ENCODE data around the gene RSPO4. TPM values are rescaled to one million over a fixed set of nuclear protein-coding genes. Genes with fewer than 3 reads are reported as not detected.

The RSPO4 gene
- total RNA-seq, 1 donor from 2014 or later, result 0.95 TPM

DNA sequence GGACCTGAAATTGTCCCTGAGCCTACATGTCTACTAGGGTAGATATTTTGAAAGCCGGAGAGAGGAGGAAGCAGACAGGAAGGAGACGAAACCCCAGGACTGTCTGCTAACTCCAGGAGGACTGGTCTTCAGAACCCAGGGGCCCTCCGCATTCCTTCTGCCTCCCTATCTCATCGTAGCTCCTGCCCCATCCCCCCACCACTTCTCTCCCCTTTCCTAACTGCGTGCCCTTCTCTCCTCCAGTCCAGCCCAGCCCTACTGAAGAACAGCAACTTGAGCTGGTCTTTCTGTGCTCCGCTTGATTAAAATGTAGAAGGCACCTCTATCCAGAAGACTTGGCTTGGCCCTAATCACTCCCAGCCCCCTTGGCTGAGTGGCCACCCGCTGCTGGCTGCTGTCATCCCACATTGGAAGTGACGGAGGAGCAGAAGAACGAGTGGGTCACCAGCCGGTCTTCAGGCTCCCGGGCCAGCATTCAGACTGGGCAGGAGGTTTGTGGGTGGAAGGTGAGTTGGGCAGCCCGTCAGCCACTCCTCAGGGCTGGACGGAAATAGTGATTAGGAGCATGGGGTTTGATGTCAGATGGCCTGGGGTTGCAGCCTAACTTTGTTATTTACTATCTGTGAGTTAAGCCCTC is 57.2 kb downstream of the RSPO4 start:
- no peaks in the 10 kb centered on the region for H3K36me3 Mint-ChIP-seq (ENCODE audit: low read depth, unreplicated experiment)
- H3K4me1 Mint-ChIP-seq (ENCODE audit: unreplicated experiment), result peaks cover 15% of the 10 kb centered on the region
- TF ChIP-seq, protein P1, sequence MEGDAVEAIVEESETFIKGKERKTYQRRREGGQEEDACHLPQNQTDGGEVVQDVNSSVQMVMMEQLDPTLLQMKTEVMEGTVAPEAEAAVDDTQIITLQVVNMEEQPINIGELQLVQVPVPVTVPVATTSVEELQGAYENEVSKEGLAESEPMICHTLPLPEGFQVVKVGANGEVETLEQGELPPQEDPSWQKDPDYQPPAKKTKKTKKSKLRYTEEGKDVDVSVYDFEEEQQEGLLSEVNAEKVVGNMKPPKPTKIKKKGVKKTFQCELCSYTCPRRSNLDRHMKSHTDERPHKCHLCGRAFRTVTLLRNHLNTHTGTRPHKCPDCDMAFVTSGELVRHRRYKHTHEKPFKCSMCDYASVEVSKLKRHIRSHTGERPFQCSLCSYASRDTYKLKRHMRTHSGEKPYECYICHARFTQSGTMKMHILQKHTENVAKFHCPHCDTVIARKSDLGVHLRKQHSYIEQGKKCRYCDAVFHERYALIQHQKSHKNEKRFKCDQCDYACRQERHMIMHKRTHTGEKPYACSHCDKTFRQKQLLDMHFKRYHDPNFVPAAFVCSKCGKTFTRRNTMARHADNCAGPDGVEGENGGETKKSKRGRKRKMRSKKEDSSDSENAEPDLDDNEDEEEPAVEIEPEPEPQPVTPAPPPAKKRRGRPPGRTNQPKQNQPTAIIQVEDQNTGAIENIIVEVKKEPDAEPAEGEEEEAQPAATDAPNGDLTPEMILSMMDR (IDR thresholded peaks at IDR 0.05; ENCODE audit: unreplicated experiment), result no peak
- no peaks in the 10 kb centered on the region for H3K27me3 Mint-ChIP-seq (ENCODE audit: unreplicated experiment)
- H3K9me3 Mint-ChIP-seq (ENCODE audit: unreplicated experiment), result no peaks in the 10 kb centered on the region
- H3K4me3 Mint-ChIP-seq (ENCODE audit: unreplicated experiment), result no peak overlapping the region
- no peak overlapping the region for H3K27ac Mint-ChIP-seq (ENCODE audit: unreplicated experiment)
- no peak for DNase-seq (ENCODE audit: low spot score)

DNA sequence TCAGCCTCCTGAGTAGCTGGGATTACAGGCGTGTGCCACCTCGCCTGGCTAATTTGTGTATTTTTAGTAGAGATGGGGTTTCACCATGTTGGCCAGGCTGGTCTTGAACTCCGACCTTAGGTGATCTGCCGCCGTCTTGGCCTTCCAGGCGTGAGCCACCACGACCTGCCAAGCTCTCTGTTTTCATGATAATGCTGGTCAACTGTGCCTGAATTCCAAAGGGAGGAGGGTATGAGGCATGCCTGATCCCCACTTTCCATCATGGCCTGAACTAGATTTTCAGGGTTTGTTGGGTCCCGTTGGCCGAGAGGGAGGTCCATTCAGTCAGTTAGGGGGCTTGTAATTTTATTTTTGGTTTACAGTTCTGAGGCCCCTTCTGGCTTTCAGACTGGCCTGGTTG is 58.0 kb downstream of the RSPO4 start:
- Mint-ChIP-seq H3K27ac (ENCODE audit: unreplicated experiment) (no peak overlapping the region), H3K36me3 (ENCODE audit: low read depth, unreplicated experiment) (no peaks in the 10 kb centered on the region), H3K27me3 (ENCODE audit: unreplicated experiment) (no peaks in the 10 kb centered on the region), H3K9me3 (ENCODE audit: unreplicated experiment) (no peaks in the 10 kb centered on the region), H3K4me3 (ENCODE audit: unreplicated experiment) (no peak overlapping the region), H3K4me1 (ENCODE audit: unreplicated experiment) (peaks cover 15% of the 10 kb centered on the region)
- TF ChIP-seq, protein P1 (IDR thresholded peaks at IDR 0.05; ENCODE audit: unreplicated experiment), result no peak
- no peak for DNase-seq (ENCODE audit: low spot score)

DNA sequence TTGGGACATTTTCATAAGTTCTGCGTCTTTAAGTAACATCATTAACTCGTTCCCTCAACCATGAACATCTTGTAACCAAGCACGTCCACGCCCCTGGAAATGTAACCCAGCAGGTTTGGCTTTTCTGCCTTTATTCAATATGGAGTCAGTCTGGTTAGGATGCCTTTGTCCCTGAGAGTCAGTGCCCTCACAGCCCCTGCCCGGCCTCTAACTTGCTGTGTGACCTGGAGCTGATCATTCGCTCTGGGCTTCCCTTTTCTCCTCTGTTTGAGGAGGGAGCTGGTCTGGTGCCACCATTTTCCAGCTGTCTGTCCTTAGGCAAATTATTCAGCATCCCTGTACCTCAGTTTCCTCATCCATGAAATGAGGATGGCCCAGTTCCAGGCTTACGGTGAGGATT is 59.5 kb downstream of the RSPO4 start:
- no peak for DNase-seq (ENCODE audit: low spot score)
- no peaks in the 10 kb centered on the region for H3K36me3 Mint-ChIP-seq (ENCODE audit: low read depth, unreplicated experiment)
- no peak overlapping the region for H3K27ac Mint-ChIP-seq (ENCODE audit: unreplicated experiment)

DNA sequence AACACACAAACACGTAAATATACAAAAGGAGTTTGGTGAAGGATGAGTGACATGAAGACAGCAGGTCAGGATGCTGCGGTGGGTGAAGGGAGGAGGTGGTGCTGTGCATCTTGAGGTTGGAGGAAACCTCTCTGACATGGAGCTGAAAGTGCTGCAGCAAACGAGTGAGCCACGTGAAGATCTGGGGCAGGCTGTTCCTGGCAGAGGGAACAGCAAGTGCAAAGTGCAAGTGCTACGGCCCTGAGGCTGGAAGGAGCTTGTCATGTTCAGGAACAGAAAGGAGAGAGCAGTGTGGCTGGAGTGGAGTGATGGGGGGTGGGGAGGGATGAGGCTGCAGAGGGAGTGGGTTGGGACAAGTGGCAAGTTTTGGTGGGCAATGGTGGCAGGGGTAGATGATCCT is 61.2 kb downstream of the RSPO4 start:
- Mint-ChIP-seq H3K27ac (ENCODE audit: unreplicated experiment) (no peak overlapping the region), H3K9me3 (ENCODE audit: unreplicated experiment) (no peaks in the 10 kb centered on the region), H3K27me3 (ENCODE audit: unreplicated experiment) (peaks cover 4% of the 10 kb centered on the region), H3K4me3 (ENCODE audit: unreplicated experiment) (no peak overlapping the region), H3K4me1 (ENCODE audit: unreplicated experiment) (peaks cover 15% of the 10 kb centered on the region), H3K36me3 (ENCODE audit: low read depth, unreplicated experiment) (no peaks in the 10 kb centered on the region)
- TF ChIP-seq, protein P1 (IDR thresholded peaks at IDR 0.05; ENCODE audit: unreplicated experiment), result no peak
- DNase-seq (ENCODE audit: low spot score), result no peak

More for the DNA sequence above, 59.5 kb downstream of the RSPO4 start:
- H3K9me3 Mint-ChIP-seq (ENCODE audit: unreplicated experiment), result no peaks in the 10 kb centered on the region
- TF ChIP-seq, protein P1 (IDR thresholded peaks at IDR 0.05; ENCODE audit: unreplicated experiment), result no peak
- H3K4me3 Mint-ChIP-seq (ENCODE audit: unreplicated experiment), result no peak overlapping the region
- peaks cover 15% of the 10 kb centered on the region for H3K4me1 Mint-ChIP-seq (ENCODE audit: unreplicated experiment)
- peaks cover 2% of the 10 kb centered on the region for H3K27me3 Mint-ChIP-seq (ENCODE audit: unreplicated experiment)

DNA sequence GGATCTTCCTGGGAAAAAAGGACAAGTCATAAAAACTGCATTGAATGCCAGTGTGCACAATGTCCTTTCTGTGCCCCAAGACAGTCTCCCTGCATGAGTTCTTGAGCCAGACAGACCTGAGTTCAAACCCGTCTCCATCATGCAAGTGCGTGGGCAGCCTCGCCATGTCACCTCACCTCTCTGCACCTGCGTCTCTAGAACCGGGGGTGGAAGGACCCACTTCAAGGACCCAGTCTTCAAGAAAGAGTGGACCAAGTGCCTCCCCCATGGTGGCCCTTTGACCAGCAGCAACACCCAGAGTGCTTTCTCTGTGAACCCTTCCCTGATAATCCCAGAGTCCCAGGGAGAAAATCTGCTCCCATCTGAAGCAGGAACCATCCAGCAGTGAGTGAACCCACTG is 62.5 kb downstream of the RSPO4 start:
- TF ChIP-seq, protein P1 (IDR thresholded peaks at IDR 0.05; ENCODE audit: unreplicated experiment), result no peak
- Mint-ChIP-seq H3K4me1 (ENCODE audit: unreplicated experiment) (peaks cover 11% of the 10 kb centered on the region), H3K4me3 (ENCODE audit: unreplicated experiment) (no peak overlapping the region), H3K27me3 (ENCODE audit: unreplicated experiment) (peaks cover 4% of the 10 kb centered on the region), H3K36me3 (ENCODE audit: low read depth, unreplicated experiment) (no peaks in the 10 kb centered on the region), H3K9me3 (ENCODE audit: unreplicated experiment) (no peaks in the 10 kb centered on the region), H3K27ac (ENCODE audit: unreplicated experiment) (no peak overlapping the region)
- no peak for DNase-seq (ENCODE audit: low spot score)
